Right lobe of liver (tissue), 6 donors: ENCODE measurements around the gene LIN28B. TPM values are rescaled to one million over a fixed set of nuclear protein-coding genes. Genes with fewer than 3 reads are reported as not detected.

Source experiments
- ATAC-seq, 4 donors: fragments of 200-7000 bp; cut with Tn5 transposase; one replicate each; pipeline ENCODE4 v1.9.1; 2020; ENCODE audit warnings: mild to moderate bottlenecking in 4 of 4, moderate library complexity in 4 of 4
- DNase-seq, 3 donors: peaks; one replicate each; pipeline ENCODE4 v3.0.0-alpha.2; 2020
- H3K27ac ChIP-seq, 3 donors: fragments of 200-600 bp; one replicate each; pipeline ENCODE4 v1.8.0; 2022
- H3K27me3 ChIP-seq, 2 donors: fragments of 200-600 bp; one replicate each; pipeline ENCODE4 v1.8.0; 2022
- H3K36me3 ChIP-seq, 4 donors: fragments of 200-600 bp; sonication (generic) in 1 of 4; one replicate each; pipeline versions ENCODE4 v1.5.1 to v1.8.0; 2017 to 2022; ENCODE audit warnings: control low read depth in 1 of 4
- H3K4me1 ChIP-seq, 4 donors: fragments of 200-600 bp; sonication (generic) in 1 of 4; one replicate each; pipeline versions ENCODE4 v1.5.1 to v1.8.0; 2017 to 2022; ENCODE audit warnings: control low read depth in 1 of 4
- H3K4me3 ChIP-seq, 3 donors: fragments of 200-600 bp; one replicate each; pipeline ENCODE4 v1.8.0; 2022
- H3K9me3 ChIP-seq, 4 donors: fragments of 200-600 bp; sonication (generic) in 1 of 4; one replicate each; pipeline versions ENCODE4 v1.5.1 to v1.8.0; 2017 to 2022; ENCODE audit warnings: control low read depth in 1 of 4
- POLR2A ChIP-seq: fragments of 450-650 bp; IDR thresholded peaks from one replicate; pipeline ENCODE4 v1.6.1; 2017; ENCODE audit warnings: antibody characterized with exemption, mild to moderate bottlenecking
- WGBS: methylation state at CpG from one replicate; pipeline ENCODE4 v1.1.6; 2018; ENCODE audit warnings: low coverage, low lambda C conversion rate; ENCODE audit not compliant: insufficient coverage; ENCODE audit errors: missing lambda C conversion rate; 5-methylcytosine and 5-hydroxymethylcytosine counted together
- intact Hi-C, 2 donors: fragments of 100-400 bp; cut with DNase I; formaldehyde crosslinking; loops; one replicate each; pipeline versions ENCODE4 v1.11.2 to v1.14.1; 2022
- total RNA-seq, 6 experiments: library from RNA; depleted of rRNA in 2 of 6; stranded (reverse); fragments of >200 nt in 2 of 6; fragmentation: NEBNext Ultra II Directional in 3 of 6; extraction: Animal tissue kit (Norgen Biotek cat#: 25700) in 3 of 6; gene quantifications; one replicate each; pipeline versions ENCODE4 v1.1.0 to v1.2.4, GENCODE V29; 2016 to 2023
- TF ChIP-seq, protein P1 (sequence below), 4 donors: fragments of 200-600 bp in 3 of 4; fragments of 450-650 bp in 1 of 4; IDR thresholded peaks; one replicate each; pipeline versions ENCODE4 v1.5.1 to v1.8.0; 2016 to 2022; ENCODE audit warnings: antibody characterized with exemption in 4 of 4, mild to moderate bottlenecking in 2 of 4
- donor health status: DM: no; HTN: yes; CAD: no.
- donor health status: DM: no; HTN: no; CAD: no.
- donor health status: DM: no; HTN: no; CAD: no.
- donor health status: DM: no; HTN: yes; CAD: no.
- donor health status: DM: no; HTN: yes; CAD: no.

Gene LIN28B
- total RNA-seq, 6 experiments from 2014 or later: not detected

DNA sequence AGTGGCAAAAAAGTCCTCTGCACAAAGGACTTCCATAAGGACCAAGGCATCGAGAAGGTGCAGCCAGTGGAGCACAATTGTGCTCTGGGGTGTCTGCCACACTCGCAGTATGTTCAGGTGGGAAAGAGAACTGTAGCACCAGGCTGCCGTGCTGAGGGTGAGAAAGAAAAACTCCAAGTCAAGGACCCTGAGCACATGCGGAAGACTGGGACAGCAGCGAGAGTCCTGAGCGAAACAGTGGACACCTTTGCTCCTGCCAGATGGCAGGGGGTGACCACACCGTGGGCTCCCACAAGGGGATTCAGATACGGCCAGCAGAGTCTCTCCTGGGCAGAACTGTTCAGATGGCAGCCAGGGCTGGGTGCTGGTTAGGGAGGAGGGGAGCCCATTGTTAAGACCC, 149.4 kb downstream of the LIN28B start:
- Histone ChIP-seq H3K4me1 (no peaks in the 10 kb centered on the region), H3K4me3 (no peak overlapping the region), H3K27ac (no peak overlapping the region), H3K9me3 (no peaks in the 10 kb centered on the region), H3K36me3 (no peaks in the 10 kb centered on the region), H3K27me3 (no peaks in the 10 kb centered on the region)
- WGBS: 77% methylated on average over 7 of the region's 8 CpGs
- TF ChIP-seq, protein P1, sequence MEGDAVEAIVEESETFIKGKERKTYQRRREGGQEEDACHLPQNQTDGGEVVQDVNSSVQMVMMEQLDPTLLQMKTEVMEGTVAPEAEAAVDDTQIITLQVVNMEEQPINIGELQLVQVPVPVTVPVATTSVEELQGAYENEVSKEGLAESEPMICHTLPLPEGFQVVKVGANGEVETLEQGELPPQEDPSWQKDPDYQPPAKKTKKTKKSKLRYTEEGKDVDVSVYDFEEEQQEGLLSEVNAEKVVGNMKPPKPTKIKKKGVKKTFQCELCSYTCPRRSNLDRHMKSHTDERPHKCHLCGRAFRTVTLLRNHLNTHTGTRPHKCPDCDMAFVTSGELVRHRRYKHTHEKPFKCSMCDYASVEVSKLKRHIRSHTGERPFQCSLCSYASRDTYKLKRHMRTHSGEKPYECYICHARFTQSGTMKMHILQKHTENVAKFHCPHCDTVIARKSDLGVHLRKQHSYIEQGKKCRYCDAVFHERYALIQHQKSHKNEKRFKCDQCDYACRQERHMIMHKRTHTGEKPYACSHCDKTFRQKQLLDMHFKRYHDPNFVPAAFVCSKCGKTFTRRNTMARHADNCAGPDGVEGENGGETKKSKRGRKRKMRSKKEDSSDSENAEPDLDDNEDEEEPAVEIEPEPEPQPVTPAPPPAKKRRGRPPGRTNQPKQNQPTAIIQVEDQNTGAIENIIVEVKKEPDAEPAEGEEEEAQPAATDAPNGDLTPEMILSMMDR (IDR thresholded peaks at IDR 0.05): no peak
- no peak for TF ChIP-seq POLR2A
- DNase-seq (no peak), ATAC-seq (no peak)
- intact Hi-C loops: no loop called here

GRCh38 chr6:105107207-105107606, 150.3 kb downstream of the LIN28B start:
- Histone ChIP-seq H3K4me3 (no peak overlapping the region), H3K4me1 (no peaks in the 10 kb centered on the region), H3K36me3 (no peaks in the 10 kb centered on the region), H3K27ac (no peak overlapping the region), H3K9me3 (no peaks in the 10 kb centered on the region), H3K27me3 (no peaks in the 10 kb centered on the region)
- DNase-seq: no peak
- WGBS: 16% methylated on average over 1 of the region's 1 CpG
- intact Hi-C loops: no loop called here
- TF ChIP-seq POLR2A: no peak
- TF ChIP-seq, protein P1 (IDR thresholded peaks at IDR 0.05): no peak
- no peak for ATAC-seq

GRCh38 chr6:105108631-105109262, 151.8 kb downstream of the LIN28B start:
- no peaks in the 10 kb centered on the region for H3K36me3 ChIP-seq
- H3K27ac ChIP-seq: no peak overlapping the region
- H3K27me3 ChIP-seq: no peaks in the 10 kb centered on the region
- ATAC-seq (no peak), DNase-seq (no peak)
- no peaks in the 10 kb centered on the region for H3K4me1 ChIP-seq
- WGBS: 72% methylated on average over 6 of the region's 7 CpGs
- intact Hi-C loops: no loop called here
- no peak overlapping the region for H3K4me3 ChIP-seq
- no peaks in the 10 kb centered on the region for H3K9me3 ChIP-seq
- TF ChIP-seq, protein P1 (IDR thresholded peaks at IDR 0.05): no peak
- TF ChIP-seq POLR2A: no peak

DNA sequence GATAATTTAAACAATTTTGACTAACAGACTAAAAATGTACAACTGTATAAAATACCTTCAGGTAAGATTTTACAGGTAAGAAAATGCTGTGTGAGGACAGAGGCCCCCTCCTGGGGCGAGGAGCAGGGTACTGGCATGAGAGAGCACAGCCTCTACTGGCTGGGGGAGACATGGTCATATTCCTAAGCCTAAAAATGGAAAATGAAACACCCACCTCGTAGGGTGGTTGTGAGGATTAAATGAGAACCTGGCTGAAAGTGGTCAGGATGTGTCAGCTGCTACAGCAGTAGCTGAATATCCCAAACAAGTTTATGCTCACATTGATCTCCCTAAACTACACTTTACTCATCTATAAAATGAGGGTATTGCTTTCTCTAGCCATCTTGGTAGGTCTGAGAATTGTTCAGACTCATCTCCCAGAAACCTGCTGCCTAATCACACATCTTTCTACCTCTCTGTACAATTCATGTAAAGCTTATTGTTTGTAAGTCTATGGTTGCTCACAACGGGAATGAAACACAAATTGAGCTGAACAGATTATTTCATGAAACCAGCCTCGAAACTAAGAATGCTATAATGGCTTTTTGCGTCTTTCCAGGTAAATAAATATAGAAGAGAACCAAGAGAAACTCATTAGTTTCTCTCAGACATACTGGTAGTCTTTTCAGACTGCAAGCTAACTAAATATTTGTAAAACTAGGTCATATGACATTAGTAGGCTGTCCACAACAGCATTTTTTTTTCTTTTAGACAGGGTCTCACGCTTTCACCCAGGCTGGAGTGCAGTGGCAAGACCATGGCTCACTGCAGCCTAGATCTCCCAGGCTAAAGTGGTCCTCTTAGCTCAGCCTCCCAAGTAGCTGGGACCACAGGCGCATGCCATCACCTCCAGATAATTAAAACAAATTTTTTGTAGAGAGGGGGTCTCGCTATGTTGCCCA, 153.3 kb downstream of the LIN28B start:
- no peak for ATAC-seq
- Histone ChIP-seq H3K36me3 (no peaks in the 10 kb centered on the region), H3K4me3 (no peak overlapping the region), H3K9me3 (no peaks in the 10 kb centered on the region), H3K27ac (no peak overlapping the region), H3K27me3 (no peaks in the 10 kb centered on the region), H3K4me1 (no peaks in the 10 kb centered on the region)
- TF ChIP-seq POLR2A: no peak
- TF ChIP-seq, protein P1 (IDR thresholded peaks at IDR 0.05): no peak
- intact Hi-C loops: no loop called here
- DNase-seq: no peak
- 42% methylated on average over 8 of the region's 8 CpGs for WGBS
